ENCODE measurements around the gene DFFB. TPM values are rescaled to one million over a fixed set of nuclear protein-coding genes. Genes with fewer than 3 reads are reported as not detected.

DFFB gene
- total RNA-seq, 4 donors from 2014 or later = 1.3 to 3.6 (median 3.1) TPM

DNA sequence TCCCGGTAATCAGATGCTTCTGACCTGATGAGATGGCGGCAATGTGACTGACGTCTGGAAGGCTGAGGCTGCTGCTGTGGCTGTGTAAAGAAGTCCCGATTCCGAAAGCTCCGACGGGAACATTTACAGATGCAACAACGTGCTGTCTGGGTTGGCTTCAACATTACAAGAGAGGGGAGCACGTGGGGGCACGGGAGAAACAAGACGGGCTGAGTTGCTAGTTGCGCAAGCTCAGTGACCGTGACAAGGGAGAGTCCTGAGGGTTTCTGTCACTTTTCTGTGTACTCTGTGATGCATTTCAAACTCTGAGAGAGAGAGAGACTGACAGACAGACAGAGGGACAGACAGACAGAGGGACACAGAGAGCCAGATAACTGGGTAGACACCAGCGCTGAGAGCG is 35.4 kb upstream of the DFFB start:
- TF ChIP-seq, protein P1, sequence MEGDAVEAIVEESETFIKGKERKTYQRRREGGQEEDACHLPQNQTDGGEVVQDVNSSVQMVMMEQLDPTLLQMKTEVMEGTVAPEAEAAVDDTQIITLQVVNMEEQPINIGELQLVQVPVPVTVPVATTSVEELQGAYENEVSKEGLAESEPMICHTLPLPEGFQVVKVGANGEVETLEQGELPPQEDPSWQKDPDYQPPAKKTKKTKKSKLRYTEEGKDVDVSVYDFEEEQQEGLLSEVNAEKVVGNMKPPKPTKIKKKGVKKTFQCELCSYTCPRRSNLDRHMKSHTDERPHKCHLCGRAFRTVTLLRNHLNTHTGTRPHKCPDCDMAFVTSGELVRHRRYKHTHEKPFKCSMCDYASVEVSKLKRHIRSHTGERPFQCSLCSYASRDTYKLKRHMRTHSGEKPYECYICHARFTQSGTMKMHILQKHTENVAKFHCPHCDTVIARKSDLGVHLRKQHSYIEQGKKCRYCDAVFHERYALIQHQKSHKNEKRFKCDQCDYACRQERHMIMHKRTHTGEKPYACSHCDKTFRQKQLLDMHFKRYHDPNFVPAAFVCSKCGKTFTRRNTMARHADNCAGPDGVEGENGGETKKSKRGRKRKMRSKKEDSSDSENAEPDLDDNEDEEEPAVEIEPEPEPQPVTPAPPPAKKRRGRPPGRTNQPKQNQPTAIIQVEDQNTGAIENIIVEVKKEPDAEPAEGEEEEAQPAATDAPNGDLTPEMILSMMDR (IDR thresholded peaks at IDR 0.05 in 4 of 5, conservative IDR thresholded peaks at IDR 0.05 in 1 of 5) = no peak
- no peak for TF ChIP-seq POLR2A (IDR thresholded peaks at IDR 0.05)

DNA sequence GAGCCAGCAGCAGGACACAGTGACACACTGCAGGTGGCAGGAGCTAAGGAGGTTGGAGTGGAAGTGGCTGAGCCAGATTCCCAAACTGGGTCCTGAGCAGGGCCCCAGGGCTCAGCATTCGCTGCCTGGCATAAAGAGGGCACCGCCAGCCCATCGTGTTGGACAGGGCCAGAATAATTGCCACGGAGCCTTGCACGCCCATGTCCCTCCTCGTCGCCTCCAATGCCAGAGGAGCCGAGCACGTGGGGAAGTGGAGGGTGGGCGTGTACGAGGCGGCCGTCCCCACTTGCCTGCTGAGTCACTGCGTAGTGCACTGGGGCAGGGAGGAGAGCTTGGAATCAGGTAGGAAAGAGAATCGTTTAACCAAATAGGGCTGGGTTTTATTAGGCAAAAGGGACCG is 34.9 kb upstream of the DFFB start:
- H3K27ac ChIP-seq = no peak overlapping the region
- in situ Hi-C loops (cut with MboI; ENCODE audit: low sequenced_read_pairs in 4 of 4) = loop anchor here in 1 of 4 donors (25.0 kb wide), 1 partner anchor 110 kb away; no protein-coding TSS in a partner anchor
- H3K36me3 ChIP-seq = peaks cover 0 to 81% of the 10 kb centered on the region in 2 donors
- DNase-seq (no peak), ATAC-seq (no peak)
- intact Hi-C loops (cut with DNase I; ENCODE audit: low total_unique reads) = no loop called here
- H3K9me3 ChIP-seq = no peaks in the 10 kb centered on the region
- TF ChIP-seq, protein P1 (IDR thresholded peaks at IDR 0.05 in 4 of 5, conservative IDR thresholded peaks at IDR 0.05 in 1 of 5) = no peak
- no peak for TF ChIP-seq POLR2A (IDR thresholded peaks at IDR 0.05)
- no peak overlapping the region for H3K4me3 ChIP-seq
- H3K27me3 ChIP-seq = no peaks in the 10 kb centered on the region
- H3K4me1 ChIP-seq = no peaks in the 10 kb centered on the region

More for the DNA sequence above, 35.4 kb upstream of the DFFB start:
- Histone ChIP-seq H3K9me3 (no peaks in the 10 kb centered on the region), H3K27me3 (no peaks in the 10 kb centered on the region), H3K36me3 (peaks cover 0 to 77% of the 10 kb centered on the region in 2 donors), H3K27ac (no peak overlapping the region), H3K4me3 (no peak overlapping the region), H3K4me1 (no peaks in the 10 kb centered on the region)
- DNase-seq (no peak), ATAC-seq (no peak)
- in situ Hi-C loops (cut with MboI; ENCODE audit: low sequenced_read_pairs in 4 of 4) (loop anchor here in 1 of 4 donors (25.0 kb wide), 1 partner anchor 110 kb away; no protein-coding TSS in a partner anchor), intact Hi-C loops (cut with DNase I; ENCODE audit: low total_unique reads) (no loop called here)

DNA sequence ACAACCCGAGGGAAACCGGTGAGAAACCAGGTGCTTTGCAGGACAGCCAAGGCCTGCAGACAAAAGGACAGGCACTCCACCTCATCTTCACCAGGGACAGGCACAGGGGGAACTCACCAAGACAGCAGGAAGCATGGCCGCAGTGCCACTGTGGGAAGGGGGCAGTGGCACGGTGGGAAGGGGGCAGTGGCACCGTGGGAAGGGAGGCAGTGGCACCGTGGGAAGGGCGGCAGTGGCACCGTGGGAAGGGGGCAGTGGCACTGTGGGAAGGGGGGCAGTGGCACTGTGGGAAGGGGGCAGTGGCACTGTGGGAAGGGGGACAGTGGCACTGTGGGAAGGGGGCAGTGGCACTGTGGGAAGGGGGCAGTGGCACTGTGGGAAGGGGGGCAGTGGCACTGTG is 32.6 kb upstream of the DFFB start:
- Histone ChIP-seq H3K36me3 (peaks cover 0 to 94% of the 10 kb centered on the region in 2 donors), H3K9me3 (no peaks in the 10 kb centered on the region), H3K4me1 (no peaks in the 10 kb centered on the region), H3K4me3 (no peak overlapping the region), H3K27ac (no peak overlapping the region), H3K27me3 (no peaks in the 10 kb centered on the region)
- ATAC-seq (no peak), DNase-seq (no peak)
- TF ChIP-seq, protein P1 (IDR thresholded peaks at IDR 0.05 in 4 of 5, conservative IDR thresholded peaks at IDR 0.05 in 1 of 5) = no peak
- no peak for TF ChIP-seq POLR2A (IDR thresholded peaks at IDR 0.05)
- in situ Hi-C loops (cut with MboI; ENCODE audit: low sequenced_read_pairs in 4 of 4) (loop anchor here in 1 of 4 donors (25.0 kb wide), 1 partner anchor 112 kb away; no protein-coding TSS in a partner anchor), intact Hi-C loops (cut with DNase I; ENCODE audit: low total_unique reads) (no loop called here)

DNA sequence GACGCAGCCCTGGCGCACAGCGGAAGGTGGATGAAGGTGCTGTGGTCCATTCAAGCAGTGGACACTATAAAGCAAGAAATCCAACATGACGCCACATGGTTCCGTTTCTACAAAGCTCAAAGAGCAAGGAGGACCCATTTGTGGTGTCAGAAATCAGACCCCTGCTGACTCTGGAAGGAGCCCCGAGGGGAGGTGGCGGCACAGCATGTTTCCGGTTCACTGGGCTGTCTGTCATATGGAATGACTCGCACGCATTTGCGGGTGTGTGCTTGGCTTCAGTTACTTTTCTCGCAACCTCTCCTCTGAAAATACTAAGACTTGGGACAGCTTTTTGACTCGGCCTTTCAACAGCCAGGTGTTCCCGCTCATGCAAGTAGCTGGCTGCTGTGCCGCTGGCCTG is 31.9 kb upstream of the DFFB start:
- Histone ChIP-seq H3K27me3 (no peaks in the 10 kb centered on the region), H3K4me3 (no peak overlapping the region), H3K36me3 (peaks cover 0 to 94% of the 10 kb centered on the region in 2 donors), H3K9me3 (no peaks in the 10 kb centered on the region), H3K4me1 (no peaks in the 10 kb centered on the region), H3K27ac (no peak overlapping the region)
- ATAC-seq (no peak), DNase-seq (no peak)
- in situ Hi-C loops (cut with MboI; ENCODE audit: low sequenced_read_pairs in 4 of 4) (no loop called here), intact Hi-C loops (cut with DNase I; ENCODE audit: low total_unique reads) (no loop called here)
- TF ChIP-seq POLR2A (IDR thresholded peaks at IDR 0.05) = no peak
- TF ChIP-seq, protein P1 (IDR thresholded peaks at IDR 0.05 in 4 of 5, conservative IDR thresholded peaks at IDR 0.05 in 1 of 5) = no peak

DNA sequence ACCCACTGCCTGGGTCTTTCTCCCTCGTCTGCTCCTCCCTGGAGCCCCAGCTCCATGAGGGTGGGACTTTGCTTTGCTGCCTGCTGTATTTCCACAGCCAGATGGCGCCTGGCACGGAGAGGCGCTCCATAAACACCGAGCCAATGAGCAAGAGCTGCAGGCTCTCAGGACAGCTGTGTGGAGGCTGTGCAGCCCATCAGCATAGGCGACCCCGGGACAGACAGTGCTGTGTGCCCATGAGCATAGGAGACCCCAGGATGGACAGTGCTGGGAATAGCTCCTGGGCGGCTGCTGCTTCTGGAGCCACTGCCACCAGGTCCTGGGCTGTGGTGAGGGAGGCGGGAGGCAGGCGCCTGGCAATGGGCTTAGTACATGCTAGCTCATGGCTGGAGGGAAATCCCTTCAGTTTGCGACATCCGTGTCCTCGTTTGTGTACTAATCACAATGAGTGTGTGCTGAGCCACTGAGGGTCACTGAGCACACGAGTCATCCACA is 29.4 kb upstream of the DFFB start:
- Histone ChIP-seq H3K27me3 (no peaks in the 10 kb centered on the region), H3K27ac (no peak overlapping the region), H3K36me3 (peaks cover 0 to 93% of the 10 kb centered on the region in 2 donors), H3K9me3 (no peaks in the 10 kb centered on the region), H3K4me1 (no peaks in the 10 kb centered on the region), H3K4me3 (no peak overlapping the region)
- no peak for TF ChIP-seq POLR2A (IDR thresholded peaks at IDR 0.05)
- TF ChIP-seq, protein P1 (IDR thresholded peaks at IDR 0.05 in 4 of 5, conservative IDR thresholded peaks at IDR 0.05 in 1 of 5) = no peak
- DNase-seq (no peak), ATAC-seq (no peak)
- in situ Hi-C loops (cut with MboI; ENCODE audit: low sequenced_read_pairs in 4 of 4) (no loop called here), intact Hi-C loops (cut with DNase I; ENCODE audit: low total_unique reads) (no loop called here)
